Measurements from ENCODE around the gene STON2. TPM values are rescaled to one million over a fixed set of nuclear protein-coding genes. Genes with fewer than 3 reads are reported as not detected.

Gene STON2
- total RNA-seq, 1 donor from 2014 or later = not detected

DNA sequence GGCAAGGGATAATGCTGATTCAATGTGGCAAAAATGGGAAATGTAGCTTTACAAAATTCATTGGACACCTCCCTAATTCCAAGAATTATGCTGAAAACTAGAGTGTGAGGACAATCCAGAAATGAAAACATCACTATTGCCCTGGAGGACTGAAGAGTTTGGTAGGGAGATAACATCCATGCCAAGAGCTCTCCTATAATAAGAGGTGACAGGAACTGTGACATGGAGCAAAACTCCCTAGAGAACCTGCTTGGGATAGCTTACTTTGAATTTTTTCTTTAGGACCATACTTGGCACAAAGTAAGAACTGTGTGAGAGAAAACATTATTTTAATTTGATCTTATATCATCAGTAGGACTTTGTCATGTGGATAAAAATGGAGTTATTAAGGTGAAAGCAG lies 48.9 kb downstream of the STON2 start:
- TF ChIP-seq, protein P1, sequence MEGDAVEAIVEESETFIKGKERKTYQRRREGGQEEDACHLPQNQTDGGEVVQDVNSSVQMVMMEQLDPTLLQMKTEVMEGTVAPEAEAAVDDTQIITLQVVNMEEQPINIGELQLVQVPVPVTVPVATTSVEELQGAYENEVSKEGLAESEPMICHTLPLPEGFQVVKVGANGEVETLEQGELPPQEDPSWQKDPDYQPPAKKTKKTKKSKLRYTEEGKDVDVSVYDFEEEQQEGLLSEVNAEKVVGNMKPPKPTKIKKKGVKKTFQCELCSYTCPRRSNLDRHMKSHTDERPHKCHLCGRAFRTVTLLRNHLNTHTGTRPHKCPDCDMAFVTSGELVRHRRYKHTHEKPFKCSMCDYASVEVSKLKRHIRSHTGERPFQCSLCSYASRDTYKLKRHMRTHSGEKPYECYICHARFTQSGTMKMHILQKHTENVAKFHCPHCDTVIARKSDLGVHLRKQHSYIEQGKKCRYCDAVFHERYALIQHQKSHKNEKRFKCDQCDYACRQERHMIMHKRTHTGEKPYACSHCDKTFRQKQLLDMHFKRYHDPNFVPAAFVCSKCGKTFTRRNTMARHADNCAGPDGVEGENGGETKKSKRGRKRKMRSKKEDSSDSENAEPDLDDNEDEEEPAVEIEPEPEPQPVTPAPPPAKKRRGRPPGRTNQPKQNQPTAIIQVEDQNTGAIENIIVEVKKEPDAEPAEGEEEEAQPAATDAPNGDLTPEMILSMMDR (IDR thresholded peaks at IDR 0.05) = no peak
- Mint-ChIP-seq H3K4me3 (no peak overlapping the region), H3K36me3 (ENCODE audit: low read depth) (no peaks in the 10 kb centered on the region), H3K27me3 (peaks cover 3% of the 10 kb centered on the region), H3K9me3 (peaks cover 18% of the 10 kb centered on the region), H3K27ac (no peak overlapping the region), H3K4me1 (peaks cover 4% of the 10 kb centered on the region)
- ChIA-PET POLR2A (no interaction called here), CTCF (interaction anchor here (0.6 kb wide), 1 partner anchor 1739 kb away, joined by 6 read pairs; no protein-coding TSS in a partner anchor)
- intact Hi-C loops (cut with micrococcal nuclease) = no loop called here
- DNase-seq (no peak), ATAC-seq (ENCODE audit: low read depth) (no peak)

DNA sequence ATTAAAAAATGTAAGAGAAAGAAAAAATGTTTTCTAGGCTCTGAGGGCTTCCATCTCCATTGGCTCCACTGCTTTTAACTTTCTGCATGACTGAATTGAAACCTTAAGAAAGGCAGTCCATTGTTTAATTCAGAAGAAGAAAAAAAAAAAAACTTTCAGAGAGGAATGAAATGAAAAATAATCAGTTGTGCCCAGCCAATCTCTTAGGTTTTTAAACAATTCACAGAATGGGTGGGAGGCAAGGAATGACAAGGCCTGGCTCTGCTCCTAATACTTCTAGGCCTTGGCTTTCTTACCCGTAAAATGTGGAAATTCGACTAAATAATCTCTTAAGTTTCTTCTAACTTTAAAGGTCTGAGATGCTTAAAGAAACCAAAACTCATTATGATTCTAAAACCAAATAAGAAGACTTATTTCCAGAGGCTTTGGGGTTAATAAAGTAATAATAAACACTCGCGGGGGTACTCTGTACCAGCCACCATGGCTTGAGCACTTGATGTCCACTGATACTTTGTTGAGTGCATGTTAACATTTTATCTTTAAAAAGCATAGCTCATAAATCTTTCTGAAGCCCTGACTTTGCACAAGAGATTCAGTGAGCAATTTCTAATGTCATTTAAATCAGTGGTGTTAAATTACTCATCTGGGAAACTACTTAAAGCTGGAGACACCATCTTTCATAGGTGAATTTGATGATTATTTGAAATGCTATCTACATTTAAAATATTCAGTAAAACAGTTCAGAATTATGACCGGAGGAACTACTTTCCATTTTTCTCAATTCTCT lies 49.6 kb downstream of the STON2 start:
- Mint-ChIP-seq H3K9me3 (peaks cover 18% of the 10 kb centered on the region), H3K4me1 (peaks cover 4% of the 10 kb centered on the region), H3K27me3 (peaks cover 3% of the 10 kb centered on the region), H3K27ac (no peak overlapping the region), H3K4me3 (no peak overlapping the region), H3K36me3 (ENCODE audit: low read depth) (no peaks in the 10 kb centered on the region)
- TF ChIP-seq, protein P1 (IDR thresholded peaks at IDR 0.05) = no peak
- no peak for ATAC-seq (ENCODE audit: low read depth)
- intact Hi-C loops (cut with micrococcal nuclease) = no loop called here
- ChIA-PET POLR2A (no interaction called here), CTCF (interaction anchor here (0.6 kb wide), 1 partner anchor 1738 kb away, joined by 6 read pairs; no protein-coding TSS in a partner anchor)
- no peak for DNase-seq

DNA sequence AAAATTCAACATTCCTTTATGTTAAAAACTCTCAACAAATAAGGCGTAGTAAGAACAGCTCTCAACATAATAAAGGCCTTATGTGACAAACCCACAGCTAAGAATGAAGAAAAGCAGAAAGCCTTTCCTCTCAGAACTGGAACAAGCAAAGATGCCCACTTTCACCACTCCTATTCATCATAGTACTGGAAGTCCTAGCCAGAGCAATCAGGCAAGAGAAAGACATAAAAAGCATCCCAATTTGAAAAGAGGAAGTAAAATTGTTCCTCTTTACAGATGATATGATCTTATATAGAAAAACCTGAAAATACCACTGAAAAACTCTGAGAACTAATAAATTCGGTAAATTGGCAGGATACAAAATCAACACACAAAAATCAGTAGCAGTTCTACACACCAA lies 52.1 kb downstream of the STON2 start:
- DNase-seq = no peak
- peaks cover 4% of the 10 kb centered on the region for H3K4me1 Mint-ChIP-seq
- H3K36me3 Mint-ChIP-seq (ENCODE audit: low read depth) = no peaks in the 10 kb centered on the region
- TF ChIP-seq, protein P1 (IDR thresholded peaks at IDR 0.05) = no peak
- no peak for ATAC-seq (ENCODE audit: low read depth)
- no peak overlapping the region for H3K27ac Mint-ChIP-seq
- ChIA-PET POLR2A (no interaction called here), CTCF (no interaction called here)
- peaks cover 7% of the 10 kb centered on the region for H3K9me3 Mint-ChIP-seq
- intact Hi-C loops (cut with micrococcal nuclease) = no loop called here
- H3K4me3 Mint-ChIP-seq = no peak overlapping the region
- peaks cover 8% of the 10 kb centered on the region for H3K27me3 Mint-ChIP-seq

DNA sequence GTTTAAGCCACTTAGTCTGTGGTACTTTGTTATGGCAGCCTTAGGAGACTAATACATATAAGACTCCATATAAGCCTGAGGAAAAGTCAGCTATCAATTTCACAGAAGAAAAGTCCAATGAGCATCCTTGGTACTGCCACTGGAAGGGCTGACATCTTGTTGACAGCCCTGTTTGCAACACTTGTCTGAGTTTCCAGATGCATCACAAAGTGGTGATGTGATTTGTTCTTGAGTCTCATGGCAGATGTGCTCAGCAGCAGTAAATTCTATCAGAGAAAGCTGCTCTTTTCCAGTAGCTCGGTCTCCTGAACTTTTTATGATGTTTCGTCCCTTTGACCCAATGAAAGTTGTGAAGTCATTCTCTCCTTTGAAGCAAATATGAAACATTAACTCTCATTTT lies 54.3 kb downstream of the STON2 start:
- H3K4me1 Mint-ChIP-seq = peaks cover 4% of the 10 kb centered on the region
- ATAC-seq (ENCODE audit: low read depth) = no peak
- H3K4me3 Mint-ChIP-seq = no peak overlapping the region
- intact Hi-C loops (cut with micrococcal nuclease) = no loop called here
- H3K9me3 Mint-ChIP-seq = peaks cover 7% of the 10 kb centered on the region
- DNase-seq = no peak
- H3K27me3 Mint-ChIP-seq = peaks cover 13% of the 10 kb centered on the region
- H3K27ac Mint-ChIP-seq = no peak overlapping the region
- no peaks in the 10 kb centered on the region for H3K36me3 Mint-ChIP-seq (ENCODE audit: low read depth)
- CTCF ChIA-PET = no interaction called here
- TF ChIP-seq, protein P1 (IDR thresholded peaks at IDR 0.05) = no peak
- POLR2A ChIA-PET = no interaction called here

DNA sequence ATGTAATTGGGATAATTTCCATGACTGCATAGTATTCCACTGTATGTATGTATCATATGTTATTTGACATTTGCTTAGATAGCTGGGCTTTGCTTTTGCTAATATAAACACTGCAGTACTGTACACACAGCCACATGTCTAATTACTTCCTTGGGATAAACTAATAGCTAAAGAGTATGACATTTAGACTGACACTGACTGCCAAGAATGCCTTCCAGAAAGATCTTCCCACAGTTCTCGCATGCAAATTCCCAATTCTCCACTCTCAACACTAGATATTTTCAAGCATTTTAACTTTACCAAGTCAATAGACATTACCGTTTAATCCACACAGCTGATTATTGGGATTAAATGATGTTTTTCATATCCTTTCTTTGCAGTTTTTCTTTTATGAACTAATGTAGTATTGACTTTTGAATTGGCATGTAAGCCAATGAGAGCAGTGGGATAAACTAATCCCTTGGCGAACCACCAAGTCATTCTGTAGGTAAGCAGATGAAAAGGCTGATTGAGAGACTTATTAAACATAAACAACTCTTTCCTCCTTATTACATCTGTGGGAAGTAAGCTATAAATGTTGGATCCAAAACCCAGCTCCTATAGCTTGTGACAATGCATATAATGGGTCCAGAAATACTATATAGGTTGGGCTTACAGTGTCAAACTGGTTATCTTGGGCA lies 55.5 kb downstream of the STON2 start:
- ChIA-PET POLR2A (no interaction called here), CTCF (no interaction called here)
- no peak for DNase-seq
- intact Hi-C loops (cut with micrococcal nuclease) = no loop called here
- TF ChIP-seq, protein P1 (IDR thresholded peaks at IDR 0.05) = no peak
- ATAC-seq (ENCODE audit: low read depth) = no peak
- H3K27ac Mint-ChIP-seq = no peak overlapping the region
- peaks cover 13% of the 10 kb centered on the region for H3K27me3 Mint-ChIP-seq
- peaks cover 4% of the 10 kb centered on the region for H3K9me3 Mint-ChIP-seq
- no peak overlapping the region for H3K4me3 Mint-ChIP-seq
- H3K4me1 Mint-ChIP-seq = peaks cover 4% of the 10 kb centered on the region
- H3K36me3 Mint-ChIP-seq (ENCODE audit: low read depth) = no peaks in the 10 kb centered on the region

All from activated B cell treated with CpG ODN at 0.5 μM for 24 hours (primary cell).